ENCODE data around the gene SSH2. TPM values are rescaled to one million over a fixed set of nuclear protein-coding genes. Genes with fewer than 3 reads are reported as not detected.

The SSH2 gene
- polyA plus RNA-seq, 1 of the 3 experiments (the other 2 are of a cell fraction) = 8.8 TPM

DNA sequence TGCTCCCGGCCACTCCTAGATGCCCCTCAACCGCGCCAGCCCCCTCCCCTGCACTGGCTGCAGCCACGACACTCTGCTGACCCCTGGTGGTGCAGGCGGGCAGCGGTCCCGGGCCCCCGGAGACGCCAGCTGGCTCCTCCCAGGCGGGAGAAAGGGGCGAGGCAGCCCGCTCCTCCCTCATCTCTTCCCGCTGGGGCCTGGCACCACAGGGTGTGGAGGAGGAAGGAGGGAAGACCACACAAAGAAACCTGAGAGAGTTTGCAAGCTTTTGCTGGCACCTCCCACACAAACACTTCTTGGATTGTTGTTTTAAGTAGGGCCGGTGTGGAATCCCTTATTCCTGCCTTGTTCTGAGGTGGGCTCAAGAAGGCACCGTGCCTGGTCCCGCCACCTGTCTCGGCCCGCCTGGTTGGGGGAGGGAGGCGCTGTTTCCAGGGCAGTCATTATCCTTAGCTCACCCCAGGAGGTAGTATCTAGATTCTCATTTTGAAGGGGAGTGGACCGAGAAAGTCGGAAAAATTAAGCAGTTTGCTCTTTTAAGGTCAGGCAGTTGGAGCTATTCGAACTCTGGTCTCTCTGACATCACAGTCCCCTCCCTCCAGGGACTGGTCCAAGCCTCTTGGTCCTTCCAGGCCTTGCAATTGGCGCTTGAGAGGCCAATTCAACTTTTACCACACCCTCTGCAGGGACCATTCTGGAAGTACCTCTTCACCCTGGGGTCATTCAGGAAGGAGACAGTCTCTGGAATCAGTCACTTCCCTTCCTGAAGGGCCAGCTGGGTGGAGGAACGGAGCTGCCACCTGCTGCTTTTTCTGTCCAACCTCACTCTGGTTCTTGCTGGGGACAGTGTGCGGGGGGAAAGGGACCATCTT, 338.1 kb downstream of the SSH2 start (continued):
- TF ChIP-seq FOXM1 (IDR thresholded peaks at IDR 0.05; ENCODE audit: low read depth) (no peak), MXI1 (IDR thresholded peaks at IDR 0.05; ENCODE audit: low read depth, low read length) (peak; percentile 11), EP300 (IDR thresholded peaks at IDR 0.05; ENCODE audit: borderline replicate concordance in 1 of 2, low read depth in 1 of 2, low read length in 1 of 2) (no peak), RAD21 (IDR thresholded peaks at IDR 0.05; ENCODE audit: low read length) (peak; percentile 88), FOSL2 (IDR thresholded peaks at IDR 0.05; ENCODE audit: borderline replicate concordance, low read depth) (no peak), EZH2phosphoT487 (IDR thresholded peaks at IDR 0.05; ENCODE audit: borderline replicate concordance, low read depth) (no peak), SIN3A (IDR thresholded peaks at IDR 0.05; ENCODE audit: borderline replicate concordance, low read depth, low read length) (peak; percentile 57; the same call in 1 of the 2 replicates)
- TF ChIP-seq, protein P1, sequence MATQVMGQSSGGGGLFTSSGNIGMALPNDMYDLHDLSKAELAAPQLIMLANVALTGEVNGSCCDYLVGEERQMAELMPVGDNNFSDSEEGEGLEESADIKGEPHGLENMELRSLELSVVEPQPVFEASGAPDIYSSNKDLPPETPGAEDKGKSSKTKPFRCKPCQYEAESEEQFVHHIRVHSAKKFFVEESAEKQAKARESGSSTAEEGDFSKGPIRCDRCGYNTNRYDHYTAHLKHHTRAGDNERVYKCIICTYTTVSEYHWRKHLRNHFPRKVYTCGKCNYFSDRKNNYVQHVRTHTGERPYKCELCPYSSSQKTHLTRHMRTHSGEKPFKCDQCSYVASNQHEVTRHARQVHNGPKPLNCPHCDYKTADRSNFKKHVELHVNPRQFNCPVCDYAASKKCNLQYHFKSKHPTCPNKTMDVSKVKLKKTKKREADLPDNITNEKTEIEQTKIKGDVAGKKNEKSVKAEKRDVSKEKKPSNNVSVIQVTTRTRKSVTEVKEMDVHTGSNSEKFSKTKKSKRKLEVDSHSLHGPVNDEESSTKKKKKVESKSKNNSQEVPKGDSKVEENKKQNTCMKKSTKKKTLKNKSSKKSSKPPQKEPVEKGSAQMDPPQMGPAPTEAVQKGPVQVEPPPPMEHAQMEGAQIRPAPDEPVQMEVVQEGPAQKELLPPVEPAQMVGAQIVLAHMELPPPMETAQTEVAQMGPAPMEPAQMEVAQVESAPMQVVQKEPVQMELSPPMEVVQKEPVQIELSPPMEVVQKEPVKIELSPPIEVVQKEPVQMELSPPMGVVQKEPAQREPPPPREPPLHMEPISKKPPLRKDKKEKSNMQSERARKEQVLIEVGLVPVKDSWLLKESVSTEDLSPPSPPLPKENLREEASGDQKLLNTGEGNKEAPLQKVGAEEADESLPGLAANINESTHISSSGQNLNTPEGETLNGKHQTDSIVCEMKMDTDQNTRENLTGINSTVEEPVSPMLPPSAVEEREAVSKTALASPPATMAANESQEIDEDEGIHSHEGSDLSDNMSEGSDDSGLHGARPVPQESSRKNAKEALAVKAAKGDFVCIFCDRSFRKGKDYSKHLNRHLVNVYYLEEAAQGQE (IDR thresholded peaks at IDR 0.05; ENCODE audit: low read depth, low read length) = 0 out of 2 replicates have a peak, but pooled peaks have one; percentile 30

DNA sequence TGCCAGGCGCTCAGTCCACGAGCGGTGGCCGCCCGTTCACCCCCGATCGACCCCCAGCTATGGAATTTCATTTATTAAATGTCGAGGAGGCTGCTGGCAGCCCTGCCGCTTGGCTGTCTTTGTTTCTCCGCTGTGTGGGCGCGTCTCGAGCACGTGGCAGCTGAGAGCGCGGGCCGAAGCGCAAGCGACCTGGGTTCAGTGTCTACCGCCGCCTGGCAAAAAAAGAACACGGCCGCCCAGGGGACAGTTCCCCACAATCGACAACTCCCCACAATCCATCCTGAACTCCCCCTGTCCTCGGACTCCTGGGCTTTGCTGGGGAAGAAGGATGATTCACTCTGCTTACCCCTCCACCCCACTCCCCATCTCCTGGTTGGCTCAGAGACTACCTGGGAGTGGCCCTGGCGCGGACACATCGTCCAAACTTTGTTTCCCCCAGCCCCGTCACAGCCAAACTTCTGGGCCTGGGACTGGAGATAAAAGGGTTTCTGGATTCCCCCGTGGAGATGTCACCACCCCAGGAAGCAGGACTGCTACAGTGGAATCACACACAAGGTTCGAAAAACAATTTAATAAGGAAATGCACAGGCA, 338.8 kb downstream of the SSH2 start:
- no peaks in the 10 kb centered on the region for H3K27me3 ChIP-seq (ENCODE audit: insufficient read depth)
- H3K4me2 ChIP-seq = peak overlapping the region; percentile 95
- H2AFZ ChIP-seq (ENCODE audit: low read depth) = peak overlapping the region; percentile 84; the same call in 1 of the 2 replicates
- H3K36me3 ChIP-seq (replicated peaks in 1 of 2; ENCODE audit: control insufficient read depth in 1 of 2, insufficient read depth in 2 of 2, low read length in 1 of 2) = no peaks in the 10 kb centered on the region
- no peaks in the 10 kb centered on the region for H3K9me3 ChIP-seq
- ChIA-PET CTCF (interaction anchor here (0.6 to 5.0 kb wide), 30 partner anchors 9 to 883 kb away, joined by 3 to 123 read pairs (median 4); partner anchors contain the start of genes ABHD15, CORO6, SSH2 and TP53I13), POLR2A (interaction anchor here (0.8 to 1.8 kb wide), 7 partner anchors 9 to 153 kb away, joined by 3 to 4 read pairs (median 3); no protein-coding TSS in a partner anchor)
- no peaks in the 10 kb centered on the region for H3K9me2 ChIP-seq
- peak overlapping the region; percentile 64 to 91 for H3K27ac ChIP-seq (ENCODE audit: low read depth in 2 of 2, low read length in 1 of 2)
- under 1% methylated on average over 23 of the region's 31 CpGs for WGBS (ENCODE audit: low lambda C conversion rate)
- peaks cover 29% of the 10 kb centered on the region for H3F3A ChIP-seq (replicated peaks; ENCODE audit: insufficient read depth)
- peak; percentile 75 for DNase-seq
- H3K79me2 ChIP-seq (ENCODE audit: insufficient read depth) = peaks cover 43% of the 10 kb centered on the region
- H3K4me3 ChIP-seq (ENCODE audit: low read depth in 2 of 2, low read length in 1 of 2) = peak overlapping the region; percentile 56 to 91
- H3K9ac ChIP-seq = peak overlapping the region; percentile 41; the same call in 1 of the 2 replicates
- H4K20me1 ChIP-seq (ENCODE audit: insufficient read depth) = peaks cover 30% of the 10 kb centered on the region
- H3K4me1 ChIP-seq (ENCODE audit: control insufficient read depth in 1 of 2, insufficient read depth in 2 of 2, low read depth in 1 of 2, low read length in 1 of 2) = peaks cover 41 to 68% of the 10 kb centered on the region in 2 experiments
- TF ChIP-seq, protein P2, sequence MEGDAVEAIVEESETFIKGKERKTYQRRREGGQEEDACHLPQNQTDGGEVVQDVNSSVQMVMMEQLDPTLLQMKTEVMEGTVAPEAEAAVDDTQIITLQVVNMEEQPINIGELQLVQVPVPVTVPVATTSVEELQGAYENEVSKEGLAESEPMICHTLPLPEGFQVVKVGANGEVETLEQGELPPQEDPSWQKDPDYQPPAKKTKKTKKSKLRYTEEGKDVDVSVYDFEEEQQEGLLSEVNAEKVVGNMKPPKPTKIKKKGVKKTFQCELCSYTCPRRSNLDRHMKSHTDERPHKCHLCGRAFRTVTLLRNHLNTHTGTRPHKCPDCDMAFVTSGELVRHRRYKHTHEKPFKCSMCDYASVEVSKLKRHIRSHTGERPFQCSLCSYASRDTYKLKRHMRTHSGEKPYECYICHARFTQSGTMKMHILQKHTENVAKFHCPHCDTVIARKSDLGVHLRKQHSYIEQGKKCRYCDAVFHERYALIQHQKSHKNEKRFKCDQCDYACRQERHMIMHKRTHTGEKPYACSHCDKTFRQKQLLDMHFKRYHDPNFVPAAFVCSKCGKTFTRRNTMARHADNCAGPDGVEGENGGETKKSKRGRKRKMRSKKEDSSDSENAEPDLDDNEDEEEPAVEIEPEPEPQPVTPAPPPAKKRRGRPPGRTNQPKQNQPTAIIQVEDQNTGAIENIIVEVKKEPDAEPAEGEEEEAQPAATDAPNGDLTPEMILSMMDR (IDR thresholded peaks at IDR 0.05) = no peak
- TF ChIP-seq NFIC (IDR thresholded peaks at IDR 0.05; ENCODE audit: borderline replicate concordance) (peak; percentile 15; the same call in 1 of the 2 replicates), NRF1 (IDR thresholded peaks at IDR 0.05; ENCODE audit: low read depth, low read length) (no peak), FOXM1 (IDR thresholded peaks at IDR 0.05; ENCODE audit: low read depth) (0 out of 2 replicates have a peak, but pooled peaks have one; percentile 28), EZH2phosphoT487 (IDR thresholded peaks at IDR 0.05; ENCODE audit: borderline replicate concordance, low read depth) (no peak), TEAD4 (IDR thresholded peaks at IDR 0.05; ENCODE audit: borderline replicate concordance, insufficient read depth) (0 out of 2 replicates have a peak, but pooled peaks have one; percentile 2), FOXJ3 (CRISPR knock-in tag; IDR thresholded peaks at IDR 0.05) (no peak), FOSL2 (IDR thresholded peaks at IDR 0.05; ENCODE audit: borderline replicate concordance, low read depth) (peak; percentile 46; the same call in 1 of the 2 replicates), GABPA (IDR thresholded peaks at IDR 0.05; ENCODE audit: low read depth) (no peak), RAD21 (IDR thresholded peaks at IDR 0.05; ENCODE audit: low read length) (no peak), CHD2 (IDR thresholded peaks at IDR 0.05; ENCODE audit: low read length, partially characterized antibody) (no peak), TCF12 (IDR thresholded peaks at IDR 0.05) (peak; percentile 2), ELF1 (IDR thresholded peaks at IDR 0.05) (no peak)
- TF ChIP-seq, protein P3, sequence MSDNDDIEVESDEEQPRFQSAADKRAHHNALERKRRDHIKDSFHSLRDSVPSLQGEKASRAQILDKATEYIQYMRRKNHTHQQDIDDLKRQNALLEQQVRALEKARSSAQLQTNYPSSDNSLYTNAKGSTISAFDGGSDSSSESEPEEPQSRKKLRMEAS (IDR thresholded peaks at IDR 0.05; ENCODE audit: low read depth) = peak; percentile 98
- TF ChIP-seq, protein P1 (IDR thresholded peaks at IDR 0.05; ENCODE audit: low read depth, low read length) = no peak

Data from SK-N-SH (cell line).